RWPE2 (cell line): ENCODE data around the gene CNTNAP5.

Experiments used
- ATAC-seq: fragments of 200-7000 bp; cut with Tn5 transposase; 3 replicates; pipeline ENCODE4 v1.9.1; 2021; ENCODE audit warnings: low read depth
- DNase-seq: peaks from one replicate; pipeline ENCODE4 v3.0.0-alpha.2; 2020; ENCODE audit warnings: low spot score
- H3K27ac ChIP-seq: fragments of 450-650 bp; 2 replicates; pipeline ENCODE4 v1.5.1; 2017; ENCODE audit warnings: mild to moderate bottlenecking; ENCODE audit not compliant: poor library complexity, severe bottlenecking
- H3K27me3 ChIP-seq: fragments of 250-450 bp; sonication (Bioruptor Pico); 2 replicates; pipeline ENCODE4 v1.5.1; 2021; ENCODE audit warnings: mild to moderate bottlenecking, moderate library complexity; ENCODE audit not compliant: insufficient read depth, poor library complexity, severe bottlenecking
- H3K36me3 ChIP-seq: fragments of 250-450 bp; sonication (Bioruptor Pico); 2 replicates; pipeline ENCODE4 v1.5.1; 2020; ENCODE audit warnings: low read depth, mild to moderate bottlenecking, moderate library complexity
- H3K4me1 ChIP-seq: fragments of 250-450 bp; sonication (Bioruptor Pico); 2 replicates; pipeline ENCODE4 v1.5.1; 2021; ENCODE audit warnings: mild to moderate bottlenecking, moderate library complexity; ENCODE audit not compliant: insufficient read depth, poor library complexity, severe bottlenecking
- H3K4me3 ChIP-seq: fragments of 250-450 bp; sonication (Bioruptor Pico); 2 replicates; pipeline ENCODE4 v1.5.1; 2021; ENCODE audit warnings: mild to moderate bottlenecking, moderate library complexity; ENCODE audit not compliant: severe bottlenecking
- H3K9me3 ChIP-seq: fragments of 250-450 bp; sonication (Bioruptor Pico); 2 replicates; pipeline ENCODE4 v1.5.1; 2021; ENCODE audit warnings: mild to moderate bottlenecking, moderate library complexity; ENCODE audit not compliant: severe bottlenecking
- CTCF ChIP-seq: fragments of 450-650 bp; IDR thresholded peaks from one replicate; pipeline ENCODE4 v1.5.1; 2017; ENCODE audit warnings: mild to moderate bottlenecking, moderate library complexity; ENCODE audit not compliant: poor library complexity, severe bottlenecking

The CNTNAP5 gene

GRCh38 chr2:124315221-124315880, 290.3 kb downstream of the CNTNAP5 start:
- TF ChIP-seq CTCF = no peak
- no peaks in the 10 kb centered on the region for H3K9me3 ChIP-seq
- no peaks in the 10 kb centered on the region for H3K36me3 ChIP-seq
- no peak for DNase-seq
- no peak overlapping the region for H3K4me3 ChIP-seq
- no peaks in the 10 kb centered on the region for H3K27me3 ChIP-seq
- no peak overlapping the region for H3K27ac ChIP-seq
- no peak for ATAC-seq
- H3K4me1 ChIP-seq = no peaks in the 10 kb centered on the region

GRCh38 chr2:124316133-124316532, 291.0 kb downstream of the CNTNAP5 start:
- Histone ChIP-seq H3K9me3 (no peaks in the 10 kb centered on the region), H3K27ac (no peak overlapping the region), H3K4me1 (no peaks in the 10 kb centered on the region), H3K27me3 (no peaks in the 10 kb centered on the region), H3K4me3 (no peak overlapping the region), H3K36me3 (no peaks in the 10 kb centered on the region)
- TF ChIP-seq CTCF = no peak
- DNase-seq = no peak
- ATAC-seq = no peak

- Histone ChIP-seq H3K4me3 (no peak overlapping the region), H3K27me3 (no peaks in the 10 kb centered on the region), H3K36me3 (no peaks in the 10 kb centered on the region), H3K4me1 (no peaks in the 10 kb centered on the region), H3K27ac (no peak overlapping the region), H3K9me3 (no peaks in the 10 kb centered on the region)
- ATAC-seq (no peak), DNase-seq (no peak)
- no peak for TF ChIP-seq CTCF
Measured at GRCh38 chr2:124316881-124317605, 292.0 kb downstream of the CNTNAP5 start.

GRCh38 chr2:124317628-124318027, 292.5 kb downstream of the CNTNAP5 start:
- Histone ChIP-seq H3K36me3 (no peaks in the 10 kb centered on the region), H3K4me1 (no peaks in the 10 kb centered on the region), H3K9me3 (no peaks in the 10 kb centered on the region), H3K4me3 (no peak overlapping the region), H3K27me3 (no peaks in the 10 kb centered on the region), H3K27ac (no peak overlapping the region)
- TF ChIP-seq CTCF = no peak
- no peak for ATAC-seq
- DNase-seq = no peak

- no peak for TF ChIP-seq CTCF
- Histone ChIP-seq H3K27ac (no peak overlapping the region), H3K9me3 (no peaks in the 10 kb centered on the region), H3K4me3 (no peak overlapping the region), H3K27me3 (no peaks in the 10 kb centered on the region), H3K36me3 (no peaks in the 10 kb centered on the region), H3K4me1 (no peaks in the 10 kb centered on the region)
- DNase-seq (no peak), ATAC-seq (no peak)
Measured at GRCh38 chr2:124318913-124319312, 293.8 kb downstream of the CNTNAP5 start.
